Fibroblast of upper back skin (primary cell): Measurements from ENCODE around the gene TRAPPC6A.

Experiments
- DNase-seq: peaks from one replicate; pipeline ENCODE4 v3.0.0-alpha.2; 2013

The TRAPPC6A gene, protein sequence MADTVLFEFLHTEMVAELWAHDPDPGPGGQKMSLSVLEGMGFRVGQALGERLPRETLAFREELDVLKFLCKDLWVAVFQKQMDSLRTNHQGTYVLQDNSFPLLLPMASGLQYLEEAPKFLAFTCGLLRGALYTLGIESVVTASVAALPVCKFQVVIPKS

GRCh38 chr19:45177817-45178261 is at the start of gene TRAPPC6A:
Gene TRAPPC6A, minus strand, starts transcription at chr19:45178237. Its CDS starts 19 bp downstream, at chr19:45178218.
- peak; percentile 27 for DNase-seq

- no peak for DNase-seq
Observed at GRCh38 chr19:45224645-45225044, 46.6 kb upstream of the TRAPPC6A start.

DNA sequence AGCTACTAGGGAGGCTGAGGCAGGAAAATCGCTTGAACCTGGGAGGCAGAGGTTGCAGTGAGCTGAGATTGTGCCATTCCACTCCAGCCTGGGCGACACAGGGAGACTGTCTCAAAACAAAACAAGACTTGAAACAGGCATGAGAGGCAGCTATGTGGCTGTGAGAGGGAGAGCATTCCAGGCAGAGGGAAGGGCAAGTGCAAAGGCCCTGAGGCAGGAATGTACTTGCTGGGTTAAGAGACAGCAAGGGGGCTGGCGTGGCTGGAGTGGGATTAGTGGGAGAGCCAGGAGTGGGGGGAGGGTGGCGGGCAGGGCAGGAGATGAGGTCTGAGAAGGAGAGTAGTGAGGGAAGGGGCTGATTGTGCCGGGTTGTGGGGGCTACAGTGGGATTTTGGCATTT is 45.8 kb upstream of the TRAPPC6A start:
- DNase-seq, result no peak

- DNase-seq, result no peak
Observed at GRCh38 chr19:45222724-45223123, 44.7 kb upstream of the TRAPPC6A start.

DNA sequence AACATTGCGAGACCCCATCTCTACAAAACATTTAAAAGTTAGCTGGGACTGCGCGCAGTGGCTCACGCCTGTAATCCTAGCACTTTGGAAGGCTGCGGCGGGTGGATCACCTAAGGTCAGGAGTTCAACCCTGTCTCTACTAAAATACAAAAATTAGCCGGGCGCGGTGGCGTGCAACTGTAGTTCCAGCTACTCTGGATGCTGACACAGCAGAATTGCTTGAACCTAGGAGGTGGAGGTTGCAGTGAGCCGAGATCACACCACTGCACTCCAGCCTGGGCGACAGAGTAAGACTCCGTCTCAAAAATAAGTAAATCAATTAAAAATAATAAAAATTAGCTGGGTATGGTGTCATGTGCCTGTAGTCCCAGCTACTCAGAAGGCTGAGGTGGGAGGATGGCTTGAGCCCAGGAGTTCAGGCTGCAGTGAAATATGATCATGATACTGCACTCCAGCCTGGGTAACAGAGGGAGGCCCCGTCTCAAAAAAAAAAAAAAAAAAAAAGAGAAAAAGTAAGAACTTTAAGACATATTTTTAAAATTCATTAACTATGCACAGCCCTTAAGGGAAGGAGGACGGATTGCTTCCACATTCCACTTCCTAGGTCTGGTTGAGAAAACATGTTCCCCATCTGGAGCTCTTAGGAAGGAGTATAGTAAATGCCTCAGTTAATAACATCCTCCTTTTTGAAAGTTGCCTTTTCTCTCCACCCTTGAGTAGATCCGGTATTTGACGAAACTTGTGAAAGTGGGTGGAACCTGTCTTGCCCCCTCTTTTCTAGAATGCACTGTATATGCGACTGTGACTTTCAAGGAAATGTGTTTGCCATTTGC is 41.1 kb upstream of the TRAPPC6A start:
- DNase-seq, result no peak

DNA sequence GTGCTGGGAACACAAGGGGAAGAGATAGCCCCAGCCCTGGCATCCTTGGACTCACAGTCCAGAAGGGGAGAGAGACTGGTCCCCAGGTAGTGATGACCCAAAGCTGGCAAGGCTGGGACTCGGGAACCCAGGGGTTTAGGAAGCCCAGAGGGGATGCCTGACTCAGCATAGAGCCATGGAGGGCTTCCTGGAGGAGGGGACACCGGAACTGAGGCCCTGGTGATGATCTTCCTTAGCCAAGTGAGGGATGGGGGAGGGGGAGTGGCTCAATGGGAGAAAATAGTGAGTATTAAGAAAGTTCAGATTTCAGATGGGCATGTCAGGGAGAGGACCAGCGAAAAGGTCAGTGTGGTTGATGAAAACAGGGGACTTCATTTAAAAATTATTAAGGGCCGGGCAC is 40.4 kb upstream of the TRAPPC6A start:
- no peak for DNase-seq

- no peak for DNase-seq
Observed at GRCh38 chr19:45217957-45218334, 39.9 kb upstream of the TRAPPC6A start.

DNA sequence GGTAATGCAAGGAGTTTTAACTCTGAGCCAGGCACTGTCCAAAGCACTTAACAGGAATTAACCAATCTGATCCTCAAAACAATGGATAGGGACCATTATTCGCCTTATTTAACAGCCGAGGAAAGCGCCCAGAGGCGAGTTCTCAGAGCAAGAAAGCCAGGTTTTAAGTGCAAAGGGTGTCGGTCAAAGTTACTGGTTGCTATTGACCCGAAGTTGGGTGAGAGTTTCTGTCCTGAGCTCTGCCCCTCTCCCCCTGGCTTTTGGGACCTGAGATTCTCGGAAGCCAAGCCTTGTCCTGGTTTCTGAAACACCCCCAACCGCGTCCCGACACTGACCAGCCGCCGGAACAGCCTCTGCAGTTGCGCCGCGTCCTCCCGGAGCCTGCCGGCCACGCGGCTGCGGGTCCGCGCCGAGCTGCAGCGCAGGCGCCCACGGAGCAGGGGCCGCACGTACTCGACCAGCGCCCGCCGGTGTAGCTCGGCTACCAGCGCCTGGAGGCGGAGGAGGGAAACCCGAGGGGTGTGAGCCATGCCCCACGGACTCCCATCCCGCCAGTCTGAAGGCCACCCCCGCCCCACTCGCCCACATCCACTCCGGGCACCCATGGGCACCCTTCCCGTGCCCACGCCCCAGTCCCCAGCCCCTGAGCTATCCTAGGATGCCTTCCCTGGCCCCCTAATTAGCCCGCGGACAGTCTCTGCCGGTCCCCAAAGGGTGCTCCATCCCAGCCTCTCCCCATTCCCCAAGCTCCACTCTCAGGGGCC is 39.3 kb upstream of the TRAPPC6A start:
- no peak for DNase-seq

DNA sequence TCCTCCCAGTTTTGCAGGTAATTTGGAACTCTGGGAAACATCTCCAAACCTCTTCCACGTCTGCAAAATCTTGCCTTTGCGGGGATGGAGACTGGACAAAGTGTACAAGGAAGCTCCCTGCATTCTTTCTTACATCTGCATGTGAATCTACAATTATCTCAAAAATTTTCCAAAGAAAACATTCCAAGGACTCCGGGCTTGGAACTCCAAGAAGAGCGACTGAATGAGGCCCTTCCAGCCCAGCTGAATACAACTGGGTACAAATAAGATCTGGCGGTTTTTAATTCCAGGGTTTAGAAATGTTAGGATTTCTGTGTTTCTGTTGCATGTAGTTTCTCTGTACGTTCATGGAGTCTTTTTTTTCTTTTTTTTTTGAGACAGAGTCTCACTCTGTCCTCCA is 38.6 kb upstream of the TRAPPC6A start:
- peak; percentile 31 for DNase-seq

DNA sequence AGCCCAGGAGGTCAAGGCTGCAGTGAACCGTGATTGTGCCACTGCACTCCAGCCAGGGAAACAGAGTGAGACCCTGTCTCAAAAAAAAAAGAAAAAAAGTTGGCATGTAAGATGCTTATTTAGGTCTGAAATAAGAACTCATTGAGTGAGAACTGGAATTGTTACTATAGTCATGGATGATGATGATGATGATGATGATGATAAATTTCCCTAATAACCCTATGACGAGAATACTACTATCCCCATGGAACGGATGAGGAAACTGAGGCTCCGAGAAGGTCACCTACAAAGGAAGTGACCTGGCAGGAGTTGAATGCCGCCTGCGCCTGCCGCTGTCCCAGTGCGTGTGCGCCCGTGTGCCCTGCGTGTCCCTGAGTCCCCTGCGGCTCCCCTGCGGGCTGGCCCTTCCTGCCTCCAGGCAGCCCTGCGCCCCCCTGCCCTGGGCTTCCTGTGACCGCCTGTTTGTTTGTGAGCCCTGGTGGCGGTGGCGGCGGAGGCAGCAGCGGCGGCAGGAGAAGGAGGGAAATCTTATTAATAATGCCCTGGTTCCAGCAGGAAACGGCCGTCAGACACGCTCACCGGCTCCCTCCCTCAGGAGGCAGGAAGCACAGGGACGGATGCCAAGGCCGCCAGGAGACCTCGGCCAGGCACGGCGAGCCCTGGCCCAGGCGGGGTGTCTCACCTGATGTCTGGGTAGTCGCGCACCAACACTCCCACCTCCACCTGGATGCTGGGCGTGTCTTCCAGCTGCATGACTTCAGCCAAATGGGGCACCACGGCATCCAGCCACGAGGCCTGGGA is 37.6 kb upstream of the TRAPPC6A start:
- DNase-seq, result no peak

GRCh38 chr19:45213031-45213430 is 35.0 kb upstream of the TRAPPC6A start:
- DNase-seq, result no peak

DNA sequence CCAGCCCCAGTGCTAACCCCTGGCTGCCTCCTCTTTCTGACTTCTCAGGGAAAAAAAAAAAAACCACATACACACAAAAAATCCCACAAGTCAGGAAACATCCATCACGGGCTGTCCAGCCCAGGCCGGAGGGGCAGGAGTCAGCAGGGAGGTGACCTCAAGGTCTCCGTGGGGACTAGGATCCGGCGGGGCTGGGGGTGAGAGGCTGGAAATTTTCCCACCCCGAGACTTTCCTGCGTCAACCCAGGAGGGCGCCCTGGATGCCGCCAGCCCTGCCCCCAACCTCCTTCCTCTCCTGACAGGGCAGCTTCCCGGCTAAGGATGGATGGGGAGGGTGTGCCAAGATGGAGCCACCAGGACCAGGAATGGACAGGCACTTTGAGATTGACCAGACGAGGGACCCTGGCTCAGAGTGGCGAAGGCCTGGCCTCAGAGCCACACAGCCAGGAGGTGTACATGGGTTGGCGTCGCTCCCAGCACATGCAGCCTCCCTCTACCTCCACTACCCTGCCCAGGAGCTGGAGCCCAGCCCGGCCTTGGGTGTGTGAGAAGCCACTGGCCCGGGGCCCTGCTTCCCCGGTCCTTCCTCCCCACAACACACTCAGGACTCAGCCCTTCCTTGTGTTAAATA is 33.8 kb upstream of the TRAPPC6A start:
- peak; percentile 26 for DNase-seq

DNA sequence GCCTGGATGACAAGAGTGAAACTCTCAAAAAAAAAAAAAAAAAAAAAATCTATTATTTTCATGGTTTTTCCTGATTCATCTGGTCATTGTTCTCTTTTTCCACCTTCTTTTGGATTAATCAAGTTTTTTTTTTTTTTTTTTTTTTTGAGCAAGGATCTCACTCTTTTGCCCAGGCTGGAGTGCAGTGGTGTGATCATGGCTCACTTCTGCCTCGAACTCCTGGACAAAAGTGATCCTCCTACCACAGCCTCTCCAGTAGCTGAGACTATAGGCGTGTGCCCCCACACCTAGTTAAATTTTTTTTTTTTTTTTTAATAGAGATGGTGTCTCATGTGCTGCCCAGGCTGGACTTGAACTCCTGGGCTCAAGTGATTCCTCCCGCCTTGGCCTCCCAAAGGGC is 28.3 kb upstream of the TRAPPC6A start:
- no peak for DNase-seq

DNA sequence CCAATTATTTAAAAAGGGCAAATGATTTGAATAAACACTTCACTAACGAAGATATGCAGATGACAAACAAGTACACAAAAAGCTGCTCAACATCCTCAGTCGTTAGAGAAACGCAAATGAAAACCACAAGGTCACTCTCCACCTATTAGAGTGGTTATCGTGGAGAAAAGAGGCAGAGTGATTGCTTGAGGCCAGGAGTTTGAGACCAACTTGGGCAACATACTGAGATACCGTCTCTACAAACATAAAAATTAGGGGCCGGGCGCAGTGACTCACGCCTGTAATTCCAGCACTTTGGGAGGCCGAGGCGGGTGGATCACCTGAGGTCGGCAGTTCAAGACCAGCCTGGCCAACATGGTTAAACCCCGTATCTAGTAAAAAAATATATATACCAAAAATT is 27.8 kb upstream of the TRAPPC6A start:
- DNase-seq, result no peak

DNA sequence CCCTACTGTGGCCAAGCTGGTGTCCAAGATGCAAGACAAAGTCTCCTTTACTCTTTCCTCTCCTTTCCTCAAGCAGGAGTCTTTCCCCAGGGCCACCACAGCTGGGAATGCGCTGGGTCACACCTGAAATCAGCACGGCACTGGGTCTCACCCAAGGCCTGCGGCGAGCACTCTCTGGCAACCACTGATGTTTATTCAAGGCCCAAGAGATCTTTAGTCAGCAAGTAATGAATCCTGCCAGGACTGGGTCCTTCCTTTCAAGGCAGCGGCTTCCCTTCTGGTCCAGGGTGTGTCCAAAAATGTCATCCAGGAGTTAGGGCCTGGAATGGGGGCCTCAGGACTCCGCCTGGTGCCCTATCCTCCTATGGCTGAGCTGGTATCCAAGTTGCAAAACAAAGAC is 24.6 kb upstream of the TRAPPC6A start:
- no peak for DNase-seq

GRCh38 chr19:45200568-45200967 is 22.5 kb upstream of the TRAPPC6A start:
- peak; percentile 54 for DNase-seq

GRCh38 chr19:45195764-45196163 is 17.7 kb upstream of the TRAPPC6A start:
- DNase-seq, result no peak

DNA sequence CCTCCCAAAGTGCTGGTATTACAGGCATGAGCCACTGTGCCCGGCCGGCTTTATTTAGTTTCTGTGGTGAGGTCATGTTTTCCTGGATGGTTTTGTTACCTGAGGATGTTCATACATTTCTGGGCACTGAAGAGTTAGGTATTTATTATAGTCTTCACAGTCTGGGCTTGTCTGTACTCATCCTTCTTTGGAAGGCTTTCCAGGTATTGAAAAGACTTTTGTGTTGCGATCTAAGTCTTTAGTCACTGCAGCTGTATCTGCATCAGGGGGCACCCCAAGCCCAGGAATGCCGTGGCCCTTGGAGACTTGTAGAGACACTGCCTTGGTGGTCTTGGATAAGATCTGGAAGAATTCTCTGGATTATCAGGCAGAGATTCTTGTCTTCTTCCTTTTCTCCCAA is 13.3 kb upstream of the TRAPPC6A start:
- DNase-seq, result no peak

DNA sequence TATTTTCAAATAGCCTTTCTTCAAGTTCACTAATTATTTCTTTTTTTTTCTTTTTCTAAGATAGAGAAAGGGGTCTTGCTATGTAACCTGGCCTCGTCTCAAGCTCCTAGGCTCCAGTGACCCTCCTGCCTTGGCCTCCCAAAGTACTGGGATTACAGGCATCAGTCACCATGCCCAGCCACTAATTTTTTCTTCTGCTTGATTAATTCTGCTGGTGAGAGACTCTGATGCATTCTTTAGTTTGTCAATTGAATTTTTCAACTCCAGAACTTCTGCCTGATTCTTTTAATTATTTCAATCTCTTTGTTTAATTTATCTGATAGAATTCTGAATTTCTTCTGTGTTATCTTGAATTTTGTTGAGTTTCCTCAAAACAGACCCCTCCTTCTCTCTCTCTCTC is 11.9 kb upstream of the TRAPPC6A start:
- DNase-seq, result no peak

- DNase-seq, result no peak
Observed at GRCh38 chr19:45187421-45188100, 9.5 kb upstream of the TRAPPC6A start.

DNA sequence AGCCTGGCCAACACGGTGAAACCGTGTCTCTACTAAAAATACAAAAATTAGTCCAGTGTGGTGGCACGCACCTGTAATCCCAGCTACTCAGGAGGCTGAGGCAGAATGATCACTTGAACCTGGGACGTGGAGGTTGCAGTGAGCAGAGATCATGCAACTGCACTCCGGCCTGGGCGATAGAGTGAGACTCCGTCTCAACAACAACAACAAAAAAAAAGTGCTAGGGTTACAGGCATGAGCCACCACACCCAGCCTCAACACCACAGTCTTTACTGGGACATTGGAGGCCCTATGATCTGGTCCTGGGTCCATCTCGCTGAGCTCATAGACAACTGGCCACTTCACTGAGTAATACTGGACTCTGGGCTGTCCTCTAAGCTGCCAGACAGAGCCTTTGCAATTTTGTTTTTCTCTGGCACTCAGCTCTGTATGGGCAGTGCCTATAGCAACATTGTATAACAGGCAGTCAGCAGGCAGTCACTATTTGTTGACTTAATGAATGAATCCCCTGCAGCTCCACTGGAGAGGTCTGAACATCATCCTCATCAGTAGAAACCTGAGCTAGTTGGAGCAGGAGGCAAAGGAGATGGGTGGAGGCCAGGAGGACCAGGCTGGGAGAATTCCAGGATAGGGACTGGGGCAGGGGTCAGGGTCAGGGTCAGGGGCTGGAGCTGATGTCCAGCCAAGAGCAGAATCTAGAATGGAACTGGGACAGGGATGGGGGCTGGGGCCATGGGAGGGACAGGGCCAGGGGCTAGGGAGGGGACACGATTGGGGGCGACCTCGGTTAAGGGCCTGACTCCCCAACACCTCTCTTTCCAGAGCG is 8.7 kb upstream of the TRAPPC6A start:
- DNase-seq, result no peak
